ENCODE results near the gene VDR.

DNA sequence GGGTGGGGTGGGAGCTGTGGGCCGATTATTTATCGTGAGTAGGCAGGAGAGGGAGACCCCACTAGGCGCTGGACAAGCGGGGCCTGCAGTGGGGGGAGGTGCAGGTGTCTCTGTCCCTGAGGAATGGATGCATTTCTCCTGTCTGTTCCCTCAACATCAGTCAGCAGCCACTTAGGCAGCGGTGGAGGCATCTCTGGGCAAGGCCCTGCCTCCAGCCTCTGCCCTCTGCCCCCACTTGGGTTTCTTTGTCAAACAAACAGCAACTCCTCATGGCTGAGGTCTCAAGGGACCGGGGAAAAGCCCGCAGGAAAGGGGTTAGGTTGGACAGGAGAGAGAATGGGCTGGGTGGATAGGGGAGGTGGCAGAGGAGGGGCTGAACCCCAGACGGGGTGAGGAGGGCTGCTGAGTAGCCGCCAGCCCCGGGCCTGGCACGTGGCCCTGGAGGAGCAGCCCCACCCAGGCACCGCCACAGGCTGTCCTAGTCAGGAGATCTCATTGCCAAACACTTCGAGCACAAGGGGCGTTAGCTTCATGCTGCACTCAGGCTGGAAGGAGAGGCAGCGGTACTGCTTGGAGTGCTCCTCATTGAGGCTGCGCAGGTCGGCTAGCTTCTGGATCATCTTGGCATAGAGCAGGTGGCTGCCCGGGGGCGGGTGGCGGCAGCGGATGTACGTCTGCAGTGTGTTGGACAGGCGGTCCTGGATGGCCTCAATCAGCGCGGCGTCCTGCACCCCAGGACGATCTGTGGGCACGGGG is 60.4 kb downstream of the VDR start:
- TF ChIP-seq, protein P1, sequence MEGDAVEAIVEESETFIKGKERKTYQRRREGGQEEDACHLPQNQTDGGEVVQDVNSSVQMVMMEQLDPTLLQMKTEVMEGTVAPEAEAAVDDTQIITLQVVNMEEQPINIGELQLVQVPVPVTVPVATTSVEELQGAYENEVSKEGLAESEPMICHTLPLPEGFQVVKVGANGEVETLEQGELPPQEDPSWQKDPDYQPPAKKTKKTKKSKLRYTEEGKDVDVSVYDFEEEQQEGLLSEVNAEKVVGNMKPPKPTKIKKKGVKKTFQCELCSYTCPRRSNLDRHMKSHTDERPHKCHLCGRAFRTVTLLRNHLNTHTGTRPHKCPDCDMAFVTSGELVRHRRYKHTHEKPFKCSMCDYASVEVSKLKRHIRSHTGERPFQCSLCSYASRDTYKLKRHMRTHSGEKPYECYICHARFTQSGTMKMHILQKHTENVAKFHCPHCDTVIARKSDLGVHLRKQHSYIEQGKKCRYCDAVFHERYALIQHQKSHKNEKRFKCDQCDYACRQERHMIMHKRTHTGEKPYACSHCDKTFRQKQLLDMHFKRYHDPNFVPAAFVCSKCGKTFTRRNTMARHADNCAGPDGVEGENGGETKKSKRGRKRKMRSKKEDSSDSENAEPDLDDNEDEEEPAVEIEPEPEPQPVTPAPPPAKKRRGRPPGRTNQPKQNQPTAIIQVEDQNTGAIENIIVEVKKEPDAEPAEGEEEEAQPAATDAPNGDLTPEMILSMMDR (conservative IDR thresholded peaks at IDR 0.05; ENCODE audit: low read length), result no peak
- no peak for TF ChIP-seq EZH2phosphoT487 (IDR thresholded peaks at IDR 0.05; ENCODE audit: borderline replicate concordance)

Data from Loucy (cell line).